ENCODE measurements around the gene TRPM8. TPM values are rescaled to one million over a fixed set of nuclear protein-coding genes. Genes with fewer than 3 reads are reported as not detected.

Gene TRPM8
- total RNA-seq, 1 donor from 2014 or later: 7.5 TPM

GRCh38 chr2:233919938-233920337, 2.8 kb downstream of the TRPM8 start:
- H3K79me2 ChIP-seq (ENCODE audit: low read depth): peaks cover 9% of the 10 kb centered on the region
- H3K36me3 ChIP-seq: no peaks in the 10 kb centered on the region
- H4K20me1 ChIP-seq (ENCODE audit: low read depth): no peaks in the 10 kb centered on the region
- H2AFZ ChIP-seq (replicated peaks): no peak overlapping the region
- H3F3A ChIP-seq (ENCODE audit: low read depth): peaks cover 29% of the 10 kb centered on the region
- no peak overlapping the region for H3K27ac ChIP-seq
- no peak for TF ChIP-seq EZH2 (IDR thresholded peaks at IDR 0.05)
- no peak for DNase-seq (ENCODE audit: low spot score)
- Mint-ChIP-seq H3K27ac (no peak overlapping the region), H3K36me3 (no peaks in the 10 kb centered on the region), H3K4me3 (no peak overlapping the region), H3K27me3 (ENCODE audit: insufficient read depth, low read depth) (peaks cover 8% of the 10 kb centered on the region), H3K9me3 (no peaks in the 10 kb centered on the region), H3K4me1 (peaks cover 46% of the 10 kb centered on the region)
- no peaks in the 10 kb centered on the region for H3K27me3 ChIP-seq
- peaks cover 46% of the 10 kb centered on the region for H3K4me1 ChIP-seq
- H3K9ac ChIP-seq: no peak overlapping the region
- H3K4me2 ChIP-seq: no peak overlapping the region
- no peaks in the 10 kb centered on the region for H3K9me3 ChIP-seq (ENCODE audit: low read depth)
- no peak overlapping the region for H3K4me3 ChIP-seq

- Histone ChIP-seq H3K4me3 (no peak overlapping the region), H4K20me1 (ENCODE audit: low read depth) (no peaks in the 10 kb centered on the region), H3K27me3 (no peaks in the 10 kb centered on the region), H3F3A (ENCODE audit: low read depth) (peaks cover 12% of the 10 kb centered on the region), H2AFZ (replicated peaks) (no peak overlapping the region), H3K27ac (no peak overlapping the region), H3K4me1 (peaks cover 27% of the 10 kb centered on the region), H3K9ac (no peak overlapping the region), H3K36me3 (no peaks in the 10 kb centered on the region), H3K79me2 (ENCODE audit: low read depth) (peaks cover 9% of the 10 kb centered on the region), H3K4me2 (no peak overlapping the region), H3K9me3 (ENCODE audit: low read depth) (no peaks in the 10 kb centered on the region)
- no peak for DNase-seq (ENCODE audit: low spot score)
- H3K4me1 Mint-ChIP-seq: peaks cover 34% of the 10 kb centered on the region
- H3K27me3 Mint-ChIP-seq (ENCODE audit: insufficient read depth, low read depth): peaks cover 10% of the 10 kb centered on the region
- no peak overlapping the region for H3K4me3 Mint-ChIP-seq
- no peaks in the 10 kb centered on the region for H3K9me3 Mint-ChIP-seq
- H3K36me3 Mint-ChIP-seq: no peaks in the 10 kb centered on the region
- TF ChIP-seq EZH2phosphoT487 (IDR thresholded peaks at IDR 0.05) (no peak), CTCF (IDR thresholded peaks at IDR 0.05) (no peak), EZH2 (IDR thresholded peaks at IDR 0.05) (no peak)
- no peak overlapping the region for H3K27ac Mint-ChIP-seq
Observed at GRCh38 chr2:233922471-233922870, 5.3 kb downstream of the TRPM8 start.

- H3K4me2 ChIP-seq: no peak overlapping the region
- H3K4me3 ChIP-seq: no peak overlapping the region
- no peaks in the 10 kb centered on the region for H3K36me3 ChIP-seq
- no peak for DNase-seq (ENCODE audit: low spot score)
- Mint-ChIP-seq H3K9me3 (no peaks in the 10 kb centered on the region), H3K27me3 (ENCODE audit: insufficient read depth, low read depth) (peaks cover 12% of the 10 kb centered on the region), H3K4me1 (peaks cover 15% of the 10 kb centered on the region), H3K36me3 (no peaks in the 10 kb centered on the region), H3K27ac (no peak overlapping the region), H3K4me3 (no peak overlapping the region)
- H2AFZ ChIP-seq (replicated peaks): no peak overlapping the region
- no peaks in the 10 kb centered on the region for H3K27me3 ChIP-seq
- H3K4me1 ChIP-seq: peaks cover 10% of the 10 kb centered on the region
- no peaks in the 10 kb centered on the region for H3F3A ChIP-seq (ENCODE audit: low read depth)
- no peaks in the 10 kb centered on the region for H3K79me2 ChIP-seq (ENCODE audit: low read depth)
- H3K27ac ChIP-seq: no peak overlapping the region
- TF ChIP-seq CTCF (IDR thresholded peaks at IDR 0.05): no peak
- TF ChIP-seq EZH2 (IDR thresholded peaks at IDR 0.05): no peak
- TF ChIP-seq EZH2phosphoT487 (IDR thresholded peaks at IDR 0.05): no peak
- H4K20me1 ChIP-seq (ENCODE audit: low read depth): no peaks in the 10 kb centered on the region
- H3K9ac ChIP-seq: no peak overlapping the region
- H3K9me3 ChIP-seq (ENCODE audit: low read depth): no peaks in the 10 kb centered on the region
Observed at GRCh38 chr2:233925402-233925801, 8.2 kb downstream of the TRPM8 start.

GRCh38 chr2:233926806-233927205, 9.6 kb downstream of the TRPM8 start:
- peaks cover 10% of the 10 kb centered on the region for H3K4me1 ChIP-seq
- peaks cover 12% of the 10 kb centered on the region for H3K4me1 Mint-ChIP-seq

More at GRCh38 chr2:233926806-233927205, 9.6 kb downstream of the TRPM8 start:
- Histone ChIP-seq H3K4me2 (no peak overlapping the region), H3K27me3 (no peaks in the 10 kb centered on the region), H4K20me1 (ENCODE audit: low read depth) (no peaks in the 10 kb centered on the region), H3K9me3 (ENCODE audit: low read depth) (no peaks in the 10 kb centered on the region), H3K9ac (no peak overlapping the region), H3K27ac (no peak overlapping the region), H2AFZ (replicated peaks) (no peak overlapping the region), H3K4me3 (no peak overlapping the region), H3K79me2 (ENCODE audit: low read depth) (no peaks in the 10 kb centered on the region), H3F3A (ENCODE audit: low read depth) (no peaks in the 10 kb centered on the region), H3K36me3 (no peaks in the 10 kb centered on the region)
- peaks cover 9% of the 10 kb centered on the region for H3K27me3 Mint-ChIP-seq (ENCODE audit: insufficient read depth, low read depth)
- H3K36me3 Mint-ChIP-seq: no peaks in the 10 kb centered on the region
- no peak overlapping the region for H3K4me3 Mint-ChIP-seq
- no peaks in the 10 kb centered on the region for H3K9me3 Mint-ChIP-seq
- TF ChIP-seq CTCF (IDR thresholded peaks at IDR 0.05): no peak
- TF ChIP-seq EZH2 (IDR thresholded peaks at IDR 0.05): no peak
- no peak for TF ChIP-seq EZH2phosphoT487 (IDR thresholded peaks at IDR 0.05)
- DNase-seq (ENCODE audit: low spot score): no peak
- H3K27ac Mint-ChIP-seq: no peak overlapping the region

Measured in neural progenitor cell (in vitro differentiated cells).